HG02763 (cell line): ENCODE results near the gene GPR137.

Experiments used
- ATAC-seq: cut with Tn5 transposase; IDR thresholded peaks from one replicate; pipeline ENCODE4 v1.9.1; 2021; ENCODE audit warnings: mild to moderate bottlenecking, moderate library complexity; ENCODE audit not compliant: unreplicated experiment

The GPR137 gene

GRCh38 chr11:64284048-64284961 lies 1.3 kb upstream of the GPR137 start, which contains the start of gene BAD:
BAD (minus strand) TSS chr11:64284665; CDS start chr11:64284368, 297 bp downstream.
- ATAC-seq = peak; percentile 72

DNA sequence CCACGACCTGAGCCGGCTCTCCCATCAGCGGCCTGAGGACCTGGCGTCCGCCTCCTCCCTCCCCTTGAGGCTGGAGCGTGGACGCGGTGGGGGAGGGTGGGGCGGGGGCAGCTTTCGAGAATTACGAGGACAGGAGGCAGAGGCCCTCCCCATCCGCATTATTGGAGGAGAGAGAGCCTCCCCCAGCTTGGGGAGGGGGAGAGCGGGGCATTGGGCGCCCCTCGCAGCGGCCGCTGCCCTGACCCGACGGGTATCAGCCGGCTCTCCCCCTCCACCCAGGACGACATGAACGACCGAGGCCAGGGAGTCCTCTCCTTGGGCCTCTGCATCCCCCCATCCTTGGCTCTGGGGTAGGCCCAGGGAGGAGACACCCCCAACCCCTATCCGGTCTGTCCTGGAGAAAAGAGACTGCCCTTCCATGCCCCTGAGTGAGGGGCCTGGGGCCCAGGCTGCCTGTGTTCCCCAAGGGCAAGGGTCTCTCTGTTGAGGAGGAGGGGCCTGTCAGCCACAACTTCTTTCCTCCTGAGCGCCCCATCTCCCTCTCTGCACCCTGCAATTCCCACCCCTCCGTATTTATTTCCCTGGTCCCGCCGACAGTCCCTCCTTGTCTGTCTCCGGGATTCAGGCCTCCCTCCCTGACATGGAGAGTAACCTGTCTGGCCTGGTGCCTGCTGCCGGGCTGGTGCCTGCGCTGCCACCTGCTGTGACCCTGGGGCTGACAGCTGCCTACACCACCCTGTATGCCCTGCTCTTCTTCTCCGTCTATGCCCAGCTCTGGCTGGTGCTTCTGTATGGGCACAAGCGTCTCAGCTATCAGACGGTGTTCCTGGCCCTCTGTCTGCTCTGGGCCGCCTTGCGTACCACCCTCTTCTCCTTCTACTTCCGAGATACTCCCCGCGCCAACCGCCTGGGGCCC lies 495 bp downstream of the GPR137 start:
- ATAC-seq = no peak

- no peak for ATAC-seq
Measured at GRCh38 chr11:64286801-64287159, 1.1 kb downstream of the GPR137 start.

DNA sequence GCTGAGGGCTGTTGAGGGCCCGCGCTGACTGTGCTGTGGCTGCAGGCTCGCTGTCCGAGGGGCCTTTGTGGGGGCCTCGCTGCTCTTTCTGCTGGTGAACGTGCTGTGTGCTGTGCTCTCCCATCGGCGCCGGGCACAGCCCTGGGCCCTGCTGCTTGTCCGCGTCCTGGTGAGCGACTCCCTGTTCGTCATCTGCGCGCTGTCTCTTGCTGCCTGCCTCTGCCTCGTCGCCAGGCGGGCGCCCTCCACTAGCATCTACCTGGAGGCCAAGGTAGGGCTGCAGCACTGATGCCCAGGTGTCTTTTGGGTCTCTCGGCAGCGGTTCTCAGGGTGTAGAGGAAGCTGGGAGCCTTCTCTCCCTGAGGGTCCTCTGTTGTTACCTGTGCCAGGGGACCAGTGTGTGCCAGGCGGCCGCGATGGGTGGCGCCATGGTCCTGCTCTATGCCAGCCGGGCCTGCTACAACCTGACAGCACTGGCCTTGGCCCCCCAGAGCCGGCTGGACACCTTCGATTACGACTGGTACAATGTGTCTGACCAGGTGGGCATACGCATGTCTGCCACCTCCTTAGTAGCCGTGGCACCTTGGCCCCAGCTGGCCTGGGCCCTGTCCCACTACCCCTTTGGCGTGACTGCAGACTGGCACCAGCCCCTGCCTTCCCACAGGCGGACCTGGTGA lies 2.2 kb downstream of the GPR137 start:
- no peak for ATAC-seq

DNA sequence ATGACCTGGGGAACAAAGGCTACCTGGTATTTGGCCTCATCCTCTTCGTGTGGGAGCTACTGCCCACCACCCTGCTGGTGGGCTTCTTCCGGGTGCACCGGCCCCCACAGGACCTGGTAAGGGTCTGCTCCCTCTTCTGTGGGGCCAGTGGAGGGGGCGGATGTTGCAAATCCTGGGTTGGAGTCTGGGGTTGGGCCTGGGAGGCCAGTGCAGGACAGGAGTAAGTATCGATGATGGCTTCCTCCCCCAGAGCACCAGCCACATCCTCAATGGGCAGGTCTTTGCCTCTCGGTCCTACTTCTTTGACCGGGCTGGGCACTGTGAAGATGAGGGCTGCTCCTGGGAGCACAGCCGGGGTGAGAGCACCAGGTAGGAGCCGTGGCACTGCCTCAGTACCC lies 2.7 kb downstream of the GPR137 start:
- ATAC-seq = no peak

DNA sequence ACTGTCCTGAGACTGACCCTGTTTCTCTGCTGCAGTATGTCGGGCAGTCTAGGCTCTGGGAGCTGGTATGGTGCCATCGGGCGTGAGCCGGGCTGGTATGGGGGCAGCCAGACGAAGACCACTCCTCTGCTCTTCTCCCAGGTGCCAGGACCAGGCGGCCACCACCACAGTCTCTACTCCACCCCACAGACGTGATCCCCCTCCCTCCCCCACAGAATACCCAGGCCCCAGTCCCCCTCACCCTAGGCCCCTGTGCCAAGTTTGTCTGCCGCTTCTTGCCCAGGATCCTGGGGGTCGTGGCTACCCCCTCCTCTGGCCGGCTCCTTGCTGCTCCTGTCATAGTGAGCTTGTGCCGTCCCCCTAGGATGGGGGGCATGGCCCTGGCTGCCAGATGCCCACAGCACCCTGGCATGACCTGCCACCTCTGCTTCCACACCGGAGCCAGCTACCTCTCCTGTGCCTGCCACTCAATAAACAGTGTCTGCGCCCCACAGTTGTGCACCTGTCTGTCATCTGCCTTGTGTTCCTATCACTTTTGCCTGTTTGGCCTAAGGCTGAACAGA lies 3.4 kb downstream of the GPR137 start:
- ATAC-seq = no peak

DNA sequence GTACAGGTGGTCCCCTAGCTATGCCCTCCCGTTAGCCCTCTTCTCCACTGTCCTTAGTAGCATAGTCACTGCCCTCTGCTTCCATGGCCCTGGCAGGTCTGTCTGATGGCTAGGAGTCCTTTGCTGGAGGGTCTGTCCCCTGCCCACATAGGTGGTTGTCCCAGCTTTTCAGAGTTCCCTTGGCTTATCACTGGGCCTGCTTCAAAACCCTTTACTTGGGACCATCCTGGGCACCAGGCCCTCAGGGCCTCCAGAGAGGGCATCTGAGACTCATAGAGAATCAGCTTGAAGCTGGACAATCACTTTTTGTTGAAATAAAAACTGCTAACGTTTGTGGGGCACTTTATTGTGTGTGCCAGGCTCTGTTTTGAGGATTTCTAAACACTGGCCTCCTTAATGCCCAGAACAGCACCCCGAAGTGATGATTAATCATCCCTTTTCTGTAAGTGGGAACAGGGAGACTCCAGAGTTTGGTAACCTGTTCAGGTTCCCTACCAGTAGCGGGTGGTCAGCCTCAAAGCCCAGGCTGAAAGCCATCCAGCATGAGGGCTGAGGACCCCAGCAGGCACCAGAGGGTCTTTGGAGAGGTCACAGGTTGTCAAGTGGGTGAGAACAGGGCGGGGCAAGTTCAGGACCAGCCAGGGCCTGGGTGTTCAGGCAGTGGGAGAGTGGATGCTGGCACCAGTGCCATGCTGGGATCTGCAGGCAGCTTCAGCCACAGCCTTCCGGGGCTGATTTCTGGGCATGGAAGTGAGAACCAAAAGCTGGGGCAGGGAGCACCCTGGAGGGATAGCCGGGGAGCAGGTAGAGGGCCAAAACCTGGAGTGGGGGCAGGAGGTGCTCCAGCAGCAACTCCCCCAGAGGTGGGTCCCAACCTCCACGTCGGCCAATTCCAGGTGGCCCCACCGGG lies 5.0 kb downstream of the GPR137 start:
- ATAC-seq = no peak

GRCh38 chr11:64291262-64291751 lies 5.7 kb downstream of the GPR137 start, which contains the start of gene KCNK4:
KCNK4 (plus strand) TSS chr11:64291302; CDS start chr11:64293019, 1,717 bp downstream.
- no peak for ATAC-seq

DNA sequence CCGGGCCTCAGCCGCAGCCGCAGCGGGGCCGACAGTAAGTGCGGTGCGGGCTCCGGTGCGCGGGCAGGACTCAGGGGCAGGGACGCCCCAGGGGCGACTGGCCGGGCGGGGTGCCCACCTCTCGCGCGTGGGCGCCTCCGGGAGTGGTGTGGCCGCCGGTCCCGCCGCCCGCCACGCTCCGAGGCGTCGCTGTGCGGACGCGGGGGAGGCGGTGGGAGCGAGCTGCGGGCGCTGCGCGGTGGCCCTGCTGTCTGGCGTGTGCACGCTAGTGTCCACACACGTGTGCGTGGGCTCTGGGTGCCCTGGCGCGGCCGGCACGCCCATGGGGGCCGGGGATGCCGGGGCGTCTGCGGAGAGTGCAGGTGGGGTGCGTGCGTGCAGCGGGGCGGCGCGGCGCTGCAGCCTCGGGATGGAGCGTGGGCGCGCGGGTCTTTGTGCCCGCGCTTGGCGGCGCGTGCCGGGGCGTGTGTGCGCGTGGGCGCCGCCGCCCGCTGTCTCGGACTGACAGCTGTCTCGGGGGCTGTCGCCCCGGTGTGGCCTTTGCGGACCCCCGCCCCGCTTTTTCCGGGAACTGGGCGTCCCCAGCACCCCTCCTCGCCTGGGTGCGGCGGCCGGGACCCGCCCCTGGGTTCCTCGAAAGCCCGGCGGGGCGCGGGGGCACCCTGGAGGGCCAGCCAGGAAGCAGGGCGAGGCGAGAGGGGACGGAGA lies 6.3 kb downstream of the GPR137 start:
- no peak for ATAC-seq

GRCh38 chr11:64292460-64293254 lies 7.0 kb downstream of the GPR137 start:
- ATAC-seq = no peak

DNA sequence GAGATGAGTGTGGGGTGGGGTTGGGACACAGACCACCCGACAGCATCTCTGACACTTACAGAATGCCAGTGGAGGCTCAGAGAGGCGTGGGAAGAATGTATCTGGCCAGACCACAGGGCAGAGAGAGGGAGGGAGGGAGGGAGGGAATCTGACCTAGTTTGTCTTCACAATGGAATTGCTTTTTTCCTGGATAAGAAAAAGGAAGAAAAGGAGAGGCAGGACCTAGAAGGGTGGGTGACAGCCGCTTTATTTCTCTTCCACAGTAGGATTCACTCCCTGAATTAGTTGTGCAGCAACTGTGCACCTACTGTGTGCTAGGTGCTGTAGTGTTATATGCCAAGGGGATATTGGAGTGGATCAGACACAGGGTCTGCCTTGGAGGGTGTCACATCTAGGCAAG lies 9.1 kb downstream of the GPR137 start:
- no peak for ATAC-seq

DNA sequence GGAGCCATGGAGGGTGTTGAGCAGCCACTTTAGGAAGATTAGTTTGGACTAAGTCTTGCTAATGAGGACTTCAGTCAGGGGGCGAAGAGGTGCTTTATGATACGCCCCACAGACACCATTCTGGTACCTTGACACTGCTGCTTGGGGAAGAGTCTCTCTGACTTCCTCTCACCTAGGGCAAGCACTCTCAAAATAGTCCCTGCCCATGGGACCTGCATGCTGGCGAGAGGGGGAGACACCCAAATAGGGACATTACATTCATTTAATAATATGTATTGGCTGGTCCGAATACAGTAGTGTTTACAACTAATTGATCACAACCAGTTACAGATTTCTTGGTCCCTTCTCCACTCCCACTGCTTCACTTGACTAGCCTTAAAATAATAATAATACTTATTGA lies 10.1 kb downstream of the GPR137 start:
- ATAC-seq = no peak

DNA sequence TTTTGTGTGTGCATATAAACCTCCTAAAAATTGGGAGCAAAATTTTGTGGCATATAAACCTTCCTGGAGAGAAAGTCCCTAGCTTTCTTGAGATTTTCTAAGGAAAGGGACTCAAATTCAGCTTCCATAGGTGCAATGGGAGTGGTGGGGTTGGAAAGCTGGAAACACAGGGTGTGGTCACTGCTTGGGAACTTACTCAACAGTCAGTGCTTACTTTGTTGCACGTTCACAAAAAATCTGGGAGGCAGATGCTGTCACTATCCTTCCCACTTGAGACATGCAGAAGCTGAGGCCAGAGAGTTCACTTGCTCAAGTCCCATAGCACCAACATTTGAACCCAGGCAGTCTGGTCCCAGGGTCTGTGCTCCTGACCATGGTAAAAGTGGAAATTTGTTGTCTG lies 10.6 kb downstream of the GPR137 start:
- no peak for ATAC-seq

GRCh38 chr11:64296830-64297698 lies 11.4 kb downstream of the GPR137 start:
- ATAC-seq = no peak

DNA sequence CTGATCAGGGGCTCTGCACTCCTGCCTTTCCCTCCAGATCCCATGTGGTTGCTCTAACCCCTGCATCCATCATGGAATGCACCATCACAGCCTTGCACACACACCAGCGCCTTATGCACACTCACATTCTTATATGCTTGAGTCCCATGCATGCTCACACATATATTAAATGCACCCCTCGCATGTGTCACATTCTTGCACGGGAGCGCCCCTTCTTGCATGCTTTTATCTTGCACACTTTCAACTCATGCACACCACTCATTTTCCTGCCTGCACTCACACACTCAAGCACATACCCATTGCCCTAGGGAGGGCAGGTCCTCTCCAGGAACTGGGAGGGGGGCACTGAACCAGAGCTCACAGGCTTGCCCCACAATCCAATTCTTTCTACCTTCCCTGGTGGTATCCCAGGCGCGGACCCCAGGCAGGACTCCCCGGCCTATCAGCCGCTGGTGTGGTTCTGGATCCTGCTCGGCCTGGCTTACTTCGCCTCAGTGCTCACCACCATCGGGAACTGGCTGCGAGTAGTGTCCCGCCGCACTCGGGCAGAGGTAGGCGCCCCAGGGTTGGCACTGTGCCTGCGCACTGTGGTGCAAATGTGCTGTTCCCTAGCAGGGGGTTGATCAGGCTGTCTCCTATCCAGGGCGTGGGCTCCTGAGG lies 12.2 kb downstream of the GPR137 start:
- no peak for ATAC-seq

DNA sequence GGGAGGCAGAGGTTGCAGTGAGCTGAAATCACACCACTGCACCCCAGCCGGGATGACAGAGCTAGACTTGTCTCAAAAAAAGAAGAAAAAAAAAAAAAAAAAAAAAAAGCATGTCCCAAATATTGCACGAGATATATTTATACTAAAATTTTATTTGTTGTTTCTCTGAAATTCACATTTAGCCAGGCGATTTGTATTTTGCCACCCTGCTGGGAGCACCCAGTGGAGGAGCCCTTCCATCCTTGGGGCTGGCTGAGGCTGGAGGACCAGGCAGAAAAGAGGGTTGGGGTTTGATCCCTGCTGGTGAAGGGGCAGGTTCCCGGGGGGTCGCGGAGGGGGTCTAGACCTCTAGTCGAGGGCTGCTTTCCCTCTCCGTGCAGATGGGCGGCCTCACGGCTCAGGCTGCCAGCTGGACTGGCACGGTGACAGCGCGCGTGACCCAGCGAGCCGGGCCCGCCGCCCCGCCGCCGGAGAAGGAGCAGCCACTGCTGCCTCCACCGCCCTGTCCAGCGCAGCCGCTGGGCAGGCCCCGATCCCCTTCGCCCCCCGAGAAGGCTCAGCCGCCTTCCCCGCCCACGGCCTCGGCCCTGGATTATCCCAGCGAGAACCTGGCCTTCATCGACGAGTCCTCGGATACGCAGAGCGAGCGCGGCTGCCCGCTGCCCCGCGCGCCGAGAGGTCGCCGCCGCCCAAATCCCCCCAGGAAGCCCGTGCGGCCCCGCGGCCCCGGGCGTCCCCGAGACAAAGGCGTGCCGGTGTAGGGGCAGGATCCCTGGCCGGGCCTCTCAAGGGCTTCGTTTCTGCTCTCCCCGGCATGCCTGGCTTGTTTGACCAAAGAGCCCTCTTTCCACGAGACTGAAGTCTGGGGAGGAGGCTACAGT lies 13.6 kb downstream of the GPR137 start:
- no peak for ATAC-seq
